ENCODE results near the gene DNAJB14. TPM values are rescaled to one million over a fixed set of nuclear protein-coding genes. Genes with fewer than 3 reads are reported as not detected.

Gene DNAJB14
- total and polyA plus RNA-seq, 2 donors (not counting 3 experiments of a cell fraction or from before 2014, with no cell fraction given), result 9.2 to 56.7 TPM

DNA sequence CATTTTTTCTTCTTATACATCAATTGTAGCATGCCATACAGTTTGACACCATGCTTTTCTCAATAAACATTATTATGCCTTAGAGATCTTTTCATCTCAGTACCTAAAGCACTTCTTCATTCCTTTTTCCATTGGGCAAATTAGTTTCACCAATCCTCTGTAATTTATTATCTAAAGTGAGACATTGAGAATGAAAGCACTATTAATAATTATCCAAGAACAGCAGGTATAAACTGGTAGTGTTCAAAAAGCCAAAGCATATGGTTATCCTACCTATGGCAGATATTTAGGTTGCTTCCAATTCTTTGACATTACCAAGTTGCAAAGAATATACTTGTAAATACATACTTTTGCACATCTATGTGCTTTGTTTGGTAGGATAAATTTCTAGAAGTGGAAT is 67.8 kb downstream of the DNAJB14 start:
- Histone ChIP-seq H3K9ac (replicated peaks; ENCODE audit: extremely low read depth, insufficient read depth, low read length) (no peak overlapping the region), H3K27me3 (ENCODE audit: control insufficient read depth in 2 of 2, insufficient read depth in 2 of 2, low read length in 2 of 2) (no peaks in the 10 kb centered on the region), H2AFZ (ENCODE audit: low read depth, low read length) (no peak overlapping the region), H4K20me1 (replicated peaks; ENCODE audit: control insufficient read depth, extremely low read depth, insufficient read depth, low read length) (no peaks in the 10 kb centered on the region), H3K79me2 (ENCODE audit: control insufficient read depth, insufficient read depth, low read length) (no peaks in the 10 kb centered on the region), H3K4me1 (ENCODE audit: control insufficient read depth, extremely low read depth, insufficient read depth, low read length) (no peaks in the 10 kb centered on the region), H3K36me3 (ENCODE audit: control insufficient read depth in 2 of 2, extremely low read depth in 1 of 2, insufficient read depth in 2 of 2, low read length in 2 of 2) (peaks cover 9 to 14% of the 10 kb centered on the region in 2 experiments), H3K9me3 (replicated peaks; ENCODE audit: control insufficient read depth, insufficient read depth, low read length) (no peaks in the 10 kb centered on the region), H3K4me3 (replicated peaks in 1 of 3; ENCODE audit: insufficient read depth in 1 of 3, low read depth in 1 of 3, low read length in 3 of 3) (no peak overlapping the region), H3K27ac (ENCODE audit: insufficient read depth, low read depth, low read length) (no peak overlapping the region), H3K4me2 (ENCODE audit: insufficient read depth, low read length) (no peak overlapping the region), H3K9me1 (replicated peaks; ENCODE audit: control insufficient read depth, extremely low read depth, insufficient read depth, low read length) (no peaks in the 10 kb centered on the region)
- ChIA-PET CTCF (interaction anchor here (1.7 kb wide), 1 partner anchor 70 kb away, joined by 4 read pairs; no protein-coding TSS in a partner anchor), POLR2A (no interaction called here)
- no peak for TF ChIP-seq POLR2AphosphoS5 (IDR thresholded peaks at IDR 0.05; ENCODE audit: insufficient read depth, low read depth, low read length)
- TF ChIP-seq, protein P1, sequence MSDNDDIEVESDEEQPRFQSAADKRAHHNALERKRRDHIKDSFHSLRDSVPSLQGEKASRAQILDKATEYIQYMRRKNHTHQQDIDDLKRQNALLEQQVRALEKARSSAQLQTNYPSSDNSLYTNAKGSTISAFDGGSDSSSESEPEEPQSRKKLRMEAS (IDR thresholded peaks at IDR 0.05; ENCODE audit: insufficient read depth, insufficient read length), result no peak
- TF ChIP-seq, protein P2, sequence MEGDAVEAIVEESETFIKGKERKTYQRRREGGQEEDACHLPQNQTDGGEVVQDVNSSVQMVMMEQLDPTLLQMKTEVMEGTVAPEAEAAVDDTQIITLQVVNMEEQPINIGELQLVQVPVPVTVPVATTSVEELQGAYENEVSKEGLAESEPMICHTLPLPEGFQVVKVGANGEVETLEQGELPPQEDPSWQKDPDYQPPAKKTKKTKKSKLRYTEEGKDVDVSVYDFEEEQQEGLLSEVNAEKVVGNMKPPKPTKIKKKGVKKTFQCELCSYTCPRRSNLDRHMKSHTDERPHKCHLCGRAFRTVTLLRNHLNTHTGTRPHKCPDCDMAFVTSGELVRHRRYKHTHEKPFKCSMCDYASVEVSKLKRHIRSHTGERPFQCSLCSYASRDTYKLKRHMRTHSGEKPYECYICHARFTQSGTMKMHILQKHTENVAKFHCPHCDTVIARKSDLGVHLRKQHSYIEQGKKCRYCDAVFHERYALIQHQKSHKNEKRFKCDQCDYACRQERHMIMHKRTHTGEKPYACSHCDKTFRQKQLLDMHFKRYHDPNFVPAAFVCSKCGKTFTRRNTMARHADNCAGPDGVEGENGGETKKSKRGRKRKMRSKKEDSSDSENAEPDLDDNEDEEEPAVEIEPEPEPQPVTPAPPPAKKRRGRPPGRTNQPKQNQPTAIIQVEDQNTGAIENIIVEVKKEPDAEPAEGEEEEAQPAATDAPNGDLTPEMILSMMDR (IDR thresholded peaks at IDR 0.05; ENCODE audit: extremely low read depth in 1 of 2, insufficient read depth in 1 of 2, low read depth in 1 of 2, low read length in 2 of 2), result no peak
- no peak for TF ChIP-seq POLR2A (IDR thresholded peaks at IDR 0.05; ENCODE audit: low read depth, low read length)
- no peak for TF ChIP-seq EZH2 (IDR thresholded peaks at IDR 0.05; ENCODE audit: borderline replicate concordance, low read depth, low read length, severe bottlenecking)
- no peak for TF ChIP-seq FOS (IDR thresholded peaks at IDR 0.05; ENCODE audit: borderline replicate concordance, insufficient read depth, low read length)
- no peak for TF ChIP-seq JUN (IDR thresholded peaks at IDR 0.05; ENCODE audit: borderline replicate concordance, insufficient read depth, insufficient read length, low read depth)
- no peak for TF ChIP-seq GATA2 (IDR thresholded peaks at IDR 0.05; ENCODE audit: insufficient read depth, insufficient read length, low read depth, low read length)
- no peak for TF ChIP-seq MYC (IDR thresholded peaks at IDR 0.05; ENCODE audit: low read depth, low read length)
- dilution Hi-C loops (cut with MboI; ENCODE audit: extremely low pct_ligation_motif_present, low sequenced_read_pairs) (no loop called here), intact Hi-C loops (cut with micrococcal nuclease) (no loop called here)
- FAIRE-seq (no peak), DNase-seq (ENCODE audit: low read depth, low spot score) (no peak)
- BruUV-seq (replicated peaks), result no TSS peak

Measured in endothelial cell of umbilical vein (primary cell).